Measurements from ENCODE around the gene PRXL2C.

DNA sequence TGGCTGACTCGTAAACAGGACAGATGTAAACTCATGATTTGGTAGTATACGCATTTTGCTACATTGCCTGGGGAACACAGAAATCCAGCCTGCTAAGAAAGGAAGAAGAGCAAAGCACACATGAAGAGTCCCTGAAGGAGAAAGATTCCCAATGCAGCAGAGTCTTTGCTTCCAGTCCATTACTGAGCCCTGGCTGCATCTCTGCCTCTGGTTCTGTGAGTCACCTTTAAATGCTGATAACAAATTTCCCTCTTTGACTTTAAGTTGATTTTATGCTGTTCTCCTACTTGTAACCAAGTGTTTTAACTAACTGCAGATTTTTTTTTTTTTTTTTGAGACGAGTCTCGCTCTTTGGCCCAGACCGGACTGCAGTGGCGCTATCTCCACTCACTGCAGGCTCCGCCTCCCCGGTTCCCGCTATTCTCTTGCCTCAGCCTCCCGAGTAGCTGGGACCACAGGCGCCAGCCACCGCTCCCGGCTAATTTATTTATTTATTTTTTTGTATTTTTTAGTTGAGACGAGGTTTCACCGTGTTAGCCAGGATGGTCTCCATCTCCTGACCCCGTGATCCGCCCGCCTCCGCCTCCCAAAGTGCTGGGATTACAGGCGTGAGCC is 8.5 kb upstream of the PRXL2C start:
- TF ChIP-seq, protein P1, sequence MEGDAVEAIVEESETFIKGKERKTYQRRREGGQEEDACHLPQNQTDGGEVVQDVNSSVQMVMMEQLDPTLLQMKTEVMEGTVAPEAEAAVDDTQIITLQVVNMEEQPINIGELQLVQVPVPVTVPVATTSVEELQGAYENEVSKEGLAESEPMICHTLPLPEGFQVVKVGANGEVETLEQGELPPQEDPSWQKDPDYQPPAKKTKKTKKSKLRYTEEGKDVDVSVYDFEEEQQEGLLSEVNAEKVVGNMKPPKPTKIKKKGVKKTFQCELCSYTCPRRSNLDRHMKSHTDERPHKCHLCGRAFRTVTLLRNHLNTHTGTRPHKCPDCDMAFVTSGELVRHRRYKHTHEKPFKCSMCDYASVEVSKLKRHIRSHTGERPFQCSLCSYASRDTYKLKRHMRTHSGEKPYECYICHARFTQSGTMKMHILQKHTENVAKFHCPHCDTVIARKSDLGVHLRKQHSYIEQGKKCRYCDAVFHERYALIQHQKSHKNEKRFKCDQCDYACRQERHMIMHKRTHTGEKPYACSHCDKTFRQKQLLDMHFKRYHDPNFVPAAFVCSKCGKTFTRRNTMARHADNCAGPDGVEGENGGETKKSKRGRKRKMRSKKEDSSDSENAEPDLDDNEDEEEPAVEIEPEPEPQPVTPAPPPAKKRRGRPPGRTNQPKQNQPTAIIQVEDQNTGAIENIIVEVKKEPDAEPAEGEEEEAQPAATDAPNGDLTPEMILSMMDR (IDR thresholded peaks at IDR 0.05; ENCODE audit: low read depth, low read length), result no peak
- no peak for TF ChIP-seq POLR2A (IDR thresholded peaks at IDR 0.05; ENCODE audit: extremely low read depth, insufficient read length)
- TF ChIP-seq, protein P2, sequence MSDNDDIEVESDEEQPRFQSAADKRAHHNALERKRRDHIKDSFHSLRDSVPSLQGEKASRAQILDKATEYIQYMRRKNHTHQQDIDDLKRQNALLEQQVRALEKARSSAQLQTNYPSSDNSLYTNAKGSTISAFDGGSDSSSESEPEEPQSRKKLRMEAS (IDR thresholded peaks at IDR 0.05; ENCODE audit: low read depth, low read length), result no peak

All from NB4 (cell line).